ENCODE data around the gene DEFB131A.
"Not testable (repeated sequence)": the region's sequence is repeated elsewhere in the genome, so short reads cannot be mapped to it uniquely, and the experiment has no call there.

DNA sequence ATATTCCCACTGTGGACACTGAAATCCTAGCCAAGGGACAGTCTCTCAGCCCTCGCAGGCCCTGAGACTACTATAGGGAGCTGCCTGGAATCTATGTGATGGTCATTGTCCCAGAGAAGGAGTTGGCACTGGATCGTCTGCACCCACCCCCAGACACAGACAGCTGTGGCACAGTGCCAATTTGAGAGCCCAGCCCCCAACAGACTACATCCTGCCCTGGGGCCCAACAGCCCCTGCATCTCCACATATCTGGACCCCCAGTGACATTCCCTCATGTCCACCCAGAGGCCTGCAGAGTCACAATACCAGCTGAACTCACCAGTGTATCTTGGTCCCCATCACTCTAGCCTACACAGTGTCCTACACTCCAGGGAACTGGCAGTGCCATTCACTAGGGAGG, 38.4 kb upstream of the DEFB131A start:
- TF ChIP-seq, protein P1, sequence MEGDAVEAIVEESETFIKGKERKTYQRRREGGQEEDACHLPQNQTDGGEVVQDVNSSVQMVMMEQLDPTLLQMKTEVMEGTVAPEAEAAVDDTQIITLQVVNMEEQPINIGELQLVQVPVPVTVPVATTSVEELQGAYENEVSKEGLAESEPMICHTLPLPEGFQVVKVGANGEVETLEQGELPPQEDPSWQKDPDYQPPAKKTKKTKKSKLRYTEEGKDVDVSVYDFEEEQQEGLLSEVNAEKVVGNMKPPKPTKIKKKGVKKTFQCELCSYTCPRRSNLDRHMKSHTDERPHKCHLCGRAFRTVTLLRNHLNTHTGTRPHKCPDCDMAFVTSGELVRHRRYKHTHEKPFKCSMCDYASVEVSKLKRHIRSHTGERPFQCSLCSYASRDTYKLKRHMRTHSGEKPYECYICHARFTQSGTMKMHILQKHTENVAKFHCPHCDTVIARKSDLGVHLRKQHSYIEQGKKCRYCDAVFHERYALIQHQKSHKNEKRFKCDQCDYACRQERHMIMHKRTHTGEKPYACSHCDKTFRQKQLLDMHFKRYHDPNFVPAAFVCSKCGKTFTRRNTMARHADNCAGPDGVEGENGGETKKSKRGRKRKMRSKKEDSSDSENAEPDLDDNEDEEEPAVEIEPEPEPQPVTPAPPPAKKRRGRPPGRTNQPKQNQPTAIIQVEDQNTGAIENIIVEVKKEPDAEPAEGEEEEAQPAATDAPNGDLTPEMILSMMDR (IDR thresholded peaks at IDR 0.05; ENCODE audit: insufficient read depth, low read length): not testable (repeated sequence)
- not testable (repeated sequence) for TF ChIP-seq POLR2AphosphoS5, GABPA (IDR thresholded peaks at IDR 0.05; ENCODE audit: low read depth)
- TF ChIP-seq, protein P2, sequence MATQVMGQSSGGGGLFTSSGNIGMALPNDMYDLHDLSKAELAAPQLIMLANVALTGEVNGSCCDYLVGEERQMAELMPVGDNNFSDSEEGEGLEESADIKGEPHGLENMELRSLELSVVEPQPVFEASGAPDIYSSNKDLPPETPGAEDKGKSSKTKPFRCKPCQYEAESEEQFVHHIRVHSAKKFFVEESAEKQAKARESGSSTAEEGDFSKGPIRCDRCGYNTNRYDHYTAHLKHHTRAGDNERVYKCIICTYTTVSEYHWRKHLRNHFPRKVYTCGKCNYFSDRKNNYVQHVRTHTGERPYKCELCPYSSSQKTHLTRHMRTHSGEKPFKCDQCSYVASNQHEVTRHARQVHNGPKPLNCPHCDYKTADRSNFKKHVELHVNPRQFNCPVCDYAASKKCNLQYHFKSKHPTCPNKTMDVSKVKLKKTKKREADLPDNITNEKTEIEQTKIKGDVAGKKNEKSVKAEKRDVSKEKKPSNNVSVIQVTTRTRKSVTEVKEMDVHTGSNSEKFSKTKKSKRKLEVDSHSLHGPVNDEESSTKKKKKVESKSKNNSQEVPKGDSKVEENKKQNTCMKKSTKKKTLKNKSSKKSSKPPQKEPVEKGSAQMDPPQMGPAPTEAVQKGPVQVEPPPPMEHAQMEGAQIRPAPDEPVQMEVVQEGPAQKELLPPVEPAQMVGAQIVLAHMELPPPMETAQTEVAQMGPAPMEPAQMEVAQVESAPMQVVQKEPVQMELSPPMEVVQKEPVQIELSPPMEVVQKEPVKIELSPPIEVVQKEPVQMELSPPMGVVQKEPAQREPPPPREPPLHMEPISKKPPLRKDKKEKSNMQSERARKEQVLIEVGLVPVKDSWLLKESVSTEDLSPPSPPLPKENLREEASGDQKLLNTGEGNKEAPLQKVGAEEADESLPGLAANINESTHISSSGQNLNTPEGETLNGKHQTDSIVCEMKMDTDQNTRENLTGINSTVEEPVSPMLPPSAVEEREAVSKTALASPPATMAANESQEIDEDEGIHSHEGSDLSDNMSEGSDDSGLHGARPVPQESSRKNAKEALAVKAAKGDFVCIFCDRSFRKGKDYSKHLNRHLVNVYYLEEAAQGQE (IDR thresholded peaks at IDR 0.05; ENCODE audit: insufficient replicate concordance, low read depth): not testable (repeated sequence)

All from HL-60 (cell line).